Measurements from ENCODE around the gene IL1RAP. TPM values are rescaled to one million over a fixed set of nuclear protein-coding genes. Genes with fewer than 3 reads are reported as not detected.

IL1RAP gene
- total and polyA plus RNA-seq, 7 experiments from 2014 or later, result 5.9 to 29.0 (median 12.1) TPM

DNA sequence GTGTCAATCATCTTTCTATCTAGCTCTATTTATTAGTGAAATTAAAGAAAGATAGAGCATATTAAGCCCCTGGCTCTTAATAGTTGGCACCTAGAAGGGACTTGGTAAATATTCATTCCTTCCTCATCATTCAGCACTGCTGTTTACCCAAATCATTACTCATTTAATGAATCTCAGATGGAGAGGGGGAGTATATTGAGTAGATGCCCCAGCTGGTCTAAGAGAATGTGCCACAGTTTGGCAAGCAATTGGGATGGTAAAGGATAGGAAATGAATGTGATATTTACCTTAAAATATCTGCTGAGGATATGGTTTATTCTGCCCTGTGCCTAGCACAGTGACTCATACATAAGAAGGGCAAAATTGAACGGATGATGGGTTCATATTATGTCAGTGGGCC, 6.0 kb downstream of the IL1RAP start:
- peaks cover 12 to 34% (median 28%) of the 10 kb centered on the region in 7 donors for H3K4me1 Mint-ChIP-seq
- no peak for DNase-seq
- H3K27me3 ChIP-seq (ENCODE audit: control insufficient read depth in 2 of 2, insufficient read depth in 2 of 2, low read length in 2 of 2), result no peaks in the 10 kb centered on the region
- intact Hi-C loops (cut with micrococcal nuclease), result loop anchor here in 1 of 2 donors (10.0 kb wide), 1 partner anchor 1385 kb away; no protein-coding TSS in a partner anchor
- H3K9me3 Mint-ChIP-seq, result peaks cover 0 to 7% (median 0%) of the 10 kb centered on the region in 11 donors
- no peak overlapping the region for H3K27ac Mint-ChIP-seq
- CTCF ChIA-PET, result no interaction called here
- H3K4me3 Mint-ChIP-seq, result no peak overlapping the region
- ATAC-seq, result no peak
- no peak overlapping the region for H3K4me3 ChIP-seq (ENCODE audit: low read length)
- H3K27me3 Mint-ChIP-seq, result no peaks in the 10 kb centered on the region
- peaks cover 0 to 38% (median 16%) of the 10 kb centered on the region in 5 donors for H3K36me3 Mint-ChIP-seq
- no peak overlapping the region for H3K27ac ChIP-seq (ENCODE audit: low read depth, low read length)
- no peaks in the 10 kb centered on the region for H3K36me3 ChIP-seq (ENCODE audit: control insufficient read depth in 2 of 3, insufficient read depth in 3 of 3, low read length in 3 of 3)
- peaks cover 3 to 6% of the 10 kb centered on the region in 2 donors for H3K4me1 ChIP-seq (ENCODE audit: control insufficient read depth in 2 of 2, insufficient read depth in 2 of 2, low read length in 2 of 2)
- POLR2A ChIA-PET, result no interaction called here
- H3K9me3 ChIP-seq (ENCODE audit: control insufficient read depth in 2 of 3, low read length in 3 of 3), result no peaks in the 10 kb centered on the region

DNA sequence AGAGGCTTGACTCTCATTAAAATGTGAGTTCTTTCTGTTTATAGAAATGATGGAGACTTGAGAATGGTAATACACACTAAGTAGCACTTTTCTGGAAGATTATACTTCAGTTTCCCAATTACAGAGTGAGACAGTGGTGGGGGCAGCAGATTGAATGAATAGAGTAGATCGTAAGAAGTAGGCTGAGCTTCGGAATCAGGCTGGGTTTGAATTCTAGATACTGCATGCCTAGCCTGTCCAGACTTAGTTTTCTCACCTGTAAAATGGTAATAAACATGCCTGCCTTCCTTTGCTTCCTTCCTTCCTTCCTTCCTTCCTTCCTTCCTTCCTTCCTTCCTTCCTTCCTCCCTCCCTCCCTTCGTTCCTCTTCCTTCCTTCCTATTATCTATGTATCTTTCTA, 8.1 kb downstream of the IL1RAP start:
- peaks cover 0 to 7% (median 0%) of the 10 kb centered on the region in 11 donors for H3K9me3 Mint-ChIP-seq
- peaks cover 0 to 33% (median 20%) of the 10 kb centered on the region in 5 donors for H3K36me3 Mint-ChIP-seq
- Histone ChIP-seq H3K9me3 (ENCODE audit: control insufficient read depth in 2 of 3, low read length in 3 of 3) (no peaks in the 10 kb centered on the region), H3K4me3 (ENCODE audit: low read length) (no peak overlapping the region), H3K36me3 (ENCODE audit: control insufficient read depth in 2 of 3, insufficient read depth in 3 of 3, low read length in 3 of 3) (no peaks in the 10 kb centered on the region), H3K27me3 (ENCODE audit: control insufficient read depth in 2 of 2, insufficient read depth in 2 of 2, low read length in 2 of 2) (no peaks in the 10 kb centered on the region), H3K4me1 (ENCODE audit: control insufficient read depth in 2 of 2, insufficient read depth in 2 of 2, low read length in 2 of 2) (no peaks in the 10 kb centered on the region), H3K27ac (ENCODE audit: low read depth, low read length) (no peak overlapping the region)
- DNase-seq (no peak), ATAC-seq (no peak)
- no peaks in the 10 kb centered on the region for H3K27me3 Mint-ChIP-seq
- ChIA-PET POLR2A (no interaction called here), CTCF (no interaction called here)
- H3K4me1 Mint-ChIP-seq, result peaks cover 5 to 22% (median 9%) of the 10 kb centered on the region in 7 donors
- no peak overlapping the region for H3K27ac Mint-ChIP-seq
- intact Hi-C loops (cut with micrococcal nuclease), result no loop called here
- H3K4me3 Mint-ChIP-seq, result no peak overlapping the region

DNA sequence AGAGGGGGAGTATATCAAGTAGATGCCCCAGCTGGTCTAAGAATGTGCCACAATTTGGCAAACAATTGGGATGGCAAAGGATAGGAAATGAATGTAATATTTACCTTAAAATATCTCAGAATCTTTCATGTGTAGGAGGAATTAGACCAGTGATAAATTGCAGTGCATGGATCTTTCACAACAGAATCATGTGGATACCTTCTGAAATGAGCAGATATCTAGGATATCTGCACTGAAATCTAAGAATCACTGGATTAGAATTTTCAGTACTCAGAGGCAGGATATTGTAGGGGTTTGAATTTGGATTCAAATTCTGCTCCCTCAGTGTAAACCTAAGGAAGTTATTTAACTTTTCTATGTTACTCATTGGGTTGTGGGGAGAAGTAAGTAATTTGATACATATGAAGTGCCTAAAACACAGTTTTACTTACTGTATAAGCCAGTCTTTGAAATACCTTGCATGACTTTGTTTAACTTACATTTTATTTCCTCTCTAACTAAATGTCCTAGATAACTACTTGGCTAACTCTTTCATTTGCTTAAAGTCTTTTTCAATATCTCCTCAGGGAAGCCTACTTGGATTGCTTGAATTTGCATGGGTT, 8.8 kb downstream of the IL1RAP start:
- H3K27me3 Mint-ChIP-seq, result no peaks in the 10 kb centered on the region
- no peaks in the 10 kb centered on the region for H3K9me3 ChIP-seq (ENCODE audit: control insufficient read depth in 2 of 3, low read length in 3 of 3)
- H3K9me3 Mint-ChIP-seq, result peaks cover 0 to 7% (median 0%) of the 10 kb centered on the region in 11 donors
- peaks cover 0 to 29% (median 20%) of the 10 kb centered on the region in 5 donors for H3K36me3 Mint-ChIP-seq
- H3K4me1 Mint-ChIP-seq, result peaks cover 5 to 18% (median 5%) of the 10 kb centered on the region in 7 donors
- POLR2A ChIA-PET, result interaction anchor here (0.7 kb wide), 1 partner anchor 9 kb away, joined by 4 read pairs; the partner anchor contains the start of gene IL1RAP
- no peak overlapping the region for H3K4me3 Mint-ChIP-seq
- no peak overlapping the region for H3K27ac Mint-ChIP-seq
- H3K27me3 ChIP-seq (ENCODE audit: control insufficient read depth in 2 of 2, insufficient read depth in 2 of 2, low read length in 2 of 2), result no peaks in the 10 kb centered on the region
- CTCF ChIA-PET, result no interaction called here
- H3K36me3 ChIP-seq (ENCODE audit: control insufficient read depth in 2 of 3, insufficient read depth in 3 of 3, low read length in 3 of 3), result no peaks in the 10 kb centered on the region
- ATAC-seq (no peak), DNase-seq (no peak)
- no peak overlapping the region for H3K4me3 ChIP-seq (ENCODE audit: low read length)
- H3K27ac ChIP-seq (ENCODE audit: low read depth, low read length), result no peak overlapping the region
- no peaks in the 10 kb centered on the region for H3K4me1 ChIP-seq (ENCODE audit: control insufficient read depth in 2 of 2, insufficient read depth in 2 of 2, low read length in 2 of 2)
- intact Hi-C loops (cut with micrococcal nuclease), result loop anchor here in 1 of 2 donors (1.0 kb wide), 1 partner anchor 8 kb away; the partner anchor contains the start of gene IL1RAP

DNA sequence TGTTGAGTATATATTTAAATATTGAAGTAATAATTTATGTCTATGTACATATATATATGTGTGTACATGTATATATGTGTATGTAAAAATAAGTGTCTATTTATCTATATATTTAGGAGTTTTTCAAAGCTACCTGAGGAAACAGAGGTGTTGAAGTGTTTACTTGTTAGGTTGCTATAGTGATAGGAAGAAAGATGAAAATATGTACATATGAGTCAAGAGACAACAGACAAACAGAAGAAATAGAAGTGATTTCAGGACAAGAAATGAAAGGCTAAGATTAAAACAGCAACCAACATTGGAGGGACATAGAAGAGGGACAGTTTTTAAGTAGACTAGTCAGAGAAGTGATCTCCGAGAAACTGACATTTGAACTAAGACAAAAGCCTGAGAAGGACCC, 11.1 kb downstream of the IL1RAP start:
- peaks cover 0 to 5% (median 0%) of the 10 kb centered on the region in 11 donors for H3K9me3 Mint-ChIP-seq
- Histone ChIP-seq H3K36me3 (ENCODE audit: control insufficient read depth in 2 of 3, insufficient read depth in 3 of 3, low read length in 3 of 3) (no peaks in the 10 kb centered on the region), H3K27ac (ENCODE audit: low read depth, low read length) (no peak overlapping the region), H3K27me3 (ENCODE audit: control insufficient read depth in 2 of 2, insufficient read depth in 2 of 2, low read length in 2 of 2) (no peaks in the 10 kb centered on the region), H3K9me3 (ENCODE audit: control insufficient read depth in 2 of 3, low read length in 3 of 3) (no peaks in the 10 kb centered on the region), H3K4me1 (ENCODE audit: control insufficient read depth in 2 of 2, insufficient read depth in 2 of 2, low read length in 2 of 2) (no peaks in the 10 kb centered on the region), H3K4me3 (ENCODE audit: low read length) (no peak overlapping the region)
- DNase-seq (no peak), ATAC-seq (no peak)
- peaks cover 5 to 13% (median 11%) of the 10 kb centered on the region in 7 donors for H3K4me1 Mint-ChIP-seq
- no peaks in the 10 kb centered on the region for H3K27me3 Mint-ChIP-seq
- H3K4me3 Mint-ChIP-seq, result no peak overlapping the region
- intact Hi-C loops (cut with micrococcal nuclease), result no loop called here
- POLR2A ChIA-PET, result no interaction called here
- CTCF ChIA-PET, result no interaction called here
- peaks cover 5 to 29% (median 22%) of the 10 kb centered on the region in 5 donors for H3K36me3 Mint-ChIP-seq
- H3K27ac Mint-ChIP-seq, result peak overlapping the region in 2 of 9 donors; percentile 11 to 17

DNA sequence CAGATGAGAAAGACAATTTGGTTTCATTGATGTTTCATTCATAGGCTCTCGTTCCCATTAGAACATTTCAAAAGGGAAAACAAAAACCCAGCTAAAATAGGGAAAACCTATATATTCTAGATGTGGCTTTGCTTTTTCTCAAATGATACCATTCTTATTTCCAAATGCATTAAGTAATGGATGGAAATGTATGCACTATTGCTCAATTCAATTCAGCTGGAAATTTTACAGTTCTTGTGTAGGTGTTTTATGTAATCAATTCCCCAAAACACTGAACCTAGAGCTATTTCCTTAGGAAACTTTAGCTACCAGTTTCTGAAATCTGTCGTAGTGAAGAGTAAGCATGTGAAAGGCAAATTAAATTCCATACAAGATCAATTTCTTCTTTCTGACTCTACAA, 11.7 kb downstream of the IL1RAP start:
- no peak overlapping the region for H3K27ac Mint-ChIP-seq
- no peaks in the 10 kb centered on the region for H3K4me1 ChIP-seq (ENCODE audit: control insufficient read depth in 2 of 2, insufficient read depth in 2 of 2, low read length in 2 of 2)
- no peaks in the 10 kb centered on the region for H3K9me3 ChIP-seq (ENCODE audit: control insufficient read depth in 2 of 3, low read length in 3 of 3)
- POLR2A ChIA-PET, result interaction anchor here (2.1 kb wide), 1 partner anchor 11 kb away, joined by 6 read pairs; the partner anchor contains the start of gene IL1RAP
- DNase-seq (no peak), ATAC-seq (no peak)
- H3K27me3 Mint-ChIP-seq, result no peaks in the 10 kb centered on the region
- H3K27ac ChIP-seq (ENCODE audit: low read depth, low read length), result no peak overlapping the region
- intact Hi-C loops (cut with micrococcal nuclease), result no loop called here
- peaks cover 5 to 29% (median 24%) of the 10 kb centered on the region in 5 donors for H3K36me3 Mint-ChIP-seq
- H3K27me3 ChIP-seq (ENCODE audit: control insufficient read depth in 2 of 2, insufficient read depth in 2 of 2, low read length in 2 of 2), result no peaks in the 10 kb centered on the region
- no peaks in the 10 kb centered on the region for H3K36me3 ChIP-seq (ENCODE audit: control insufficient read depth in 2 of 3, insufficient read depth in 3 of 3, low read length in 3 of 3)
- no peak overlapping the region for H3K4me3 Mint-ChIP-seq
- peaks cover 0 to 5% (median 0%) of the 10 kb centered on the region in 11 donors for H3K9me3 Mint-ChIP-seq
- H3K4me1 Mint-ChIP-seq, result peaks cover 5 to 13% (median 11%) of the 10 kb centered on the region in 7 donors
- CTCF ChIA-PET, result no interaction called here
- no peak overlapping the region for H3K4me3 ChIP-seq (ENCODE audit: low read length)

DNA sequence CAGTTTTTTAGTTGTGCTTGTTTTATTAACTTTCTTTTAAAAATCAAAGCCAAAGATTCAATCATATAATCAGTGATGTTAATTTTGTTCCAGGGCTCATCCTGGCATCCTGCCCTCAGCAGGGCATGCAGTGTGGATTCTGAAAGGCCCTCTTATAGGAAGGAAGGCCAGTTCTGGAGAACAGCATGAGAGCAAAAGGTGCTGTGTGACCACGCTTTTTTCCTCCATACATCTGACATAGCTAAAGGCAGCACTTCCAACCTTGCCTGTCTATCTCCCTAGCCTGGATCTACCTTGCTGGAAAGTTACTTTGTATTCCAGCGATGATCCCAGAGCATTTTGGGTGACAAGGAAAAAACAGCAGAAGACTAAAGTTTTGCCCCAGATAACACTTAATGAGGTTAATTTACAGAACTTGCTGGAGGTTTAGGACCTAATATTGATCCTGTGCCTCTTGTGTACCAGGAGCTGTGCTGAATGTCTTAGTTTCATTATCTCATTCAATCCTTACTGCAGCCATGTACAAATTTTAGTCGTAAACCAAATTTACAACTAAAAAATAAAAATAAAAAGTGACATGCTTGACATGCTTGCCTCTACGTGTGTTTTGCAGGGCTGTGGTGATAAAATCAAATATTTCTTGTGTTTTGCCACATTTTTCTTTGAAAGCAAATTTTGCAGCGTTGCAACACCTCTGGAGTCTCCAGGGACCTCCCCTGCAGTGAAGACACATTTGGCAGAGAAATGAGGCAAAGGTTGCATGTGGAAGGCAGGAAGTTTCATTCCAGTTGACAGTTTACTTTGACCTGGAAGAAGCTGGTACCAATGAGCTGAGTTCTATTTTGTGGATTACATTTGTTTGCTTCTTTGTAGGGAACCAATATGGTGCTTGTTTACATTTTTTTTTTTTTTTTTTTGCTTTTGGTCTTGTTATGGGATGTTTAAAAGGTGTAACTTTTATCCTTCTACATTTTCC, 13.2 kb downstream of the IL1RAP start:
- Mint-ChIP-seq H3K27ac (no peak overlapping the region), H3K4me1 (peaks cover 5 to 18% (median 15%) of the 10 kb centered on the region in 7 donors), H3K27me3 (no peaks in the 10 kb centered on the region), H3K9me3 (peaks cover 0 to 5% (median 0%) of the 10 kb centered on the region in 11 donors), H3K36me3 (peaks cover 5 to 41% (median 28%) of the 10 kb centered on the region in 5 donors), H3K4me3 (no peak overlapping the region)
- CTCF ChIA-PET, result no interaction called here
- no peak for ATAC-seq
- Histone ChIP-seq H3K36me3 (ENCODE audit: control insufficient read depth in 2 of 3, insufficient read depth in 3 of 3, low read length in 3 of 3) (no peaks in the 10 kb centered on the region), H3K9me3 (ENCODE audit: control insufficient read depth in 2 of 3, low read length in 3 of 3) (no peaks in the 10 kb centered on the region), H3K27ac (ENCODE audit: low read depth, low read length) (no peak overlapping the region), H3K4me3 (ENCODE audit: low read length) (no peak overlapping the region), H3K4me1 (ENCODE audit: control insufficient read depth in 2 of 2, insufficient read depth in 2 of 2, low read length in 2 of 2) (no peaks in the 10 kb centered on the region), H3K27me3 (ENCODE audit: control insufficient read depth in 2 of 2, insufficient read depth in 2 of 2, low read length in 2 of 2) (no peaks in the 10 kb centered on the region)
- no peak for DNase-seq
- intact Hi-C loops (cut with micrococcal nuclease), result no loop called here
- POLR2A ChIA-PET, result interaction anchor here (0.6 to 2.1 kb wide), 2 partner anchors 11 to 12 kb away, joined by 5 to 6 read pairs; partner anchors contain the start of gene IL1RAP

Data from naive thymus-derived CD4-positive, alpha-beta T cell (primary cell).